ENCODE data around the gene PLXDC2. TPM values are rescaled to one million over a fixed set of nuclear protein-coding genes. Genes with fewer than 3 reads are reported as not detected.

The PLXDC2 gene
- polyA plus RNA-seq, 2 of the 4 experiments (the other 2 are of a cell fraction) = 0.08 to 0.09 TPM

GRCh38 chr10:20157314-20157713, 341.1 kb downstream of the PLXDC2 start:
- TF ChIP-seq TFCP2L1 (CRISPR knock-in tag; IDR thresholded peaks at IDR 0.05) (no peak), E2F6 (IDR thresholded peaks at IDR 0.05; ENCODE audit: borderline replicate concordance, low read depth) (no peak), HEYL (CRISPR knock-in tag; IDR thresholded peaks at IDR 0.05) (no peak), CEBPB (IDR thresholded peaks at IDR 0.05) (no peak), BCL3 (IDR thresholded peaks at IDR 0.05) (no peak), HOXB13 (CRISPR knock-in tag; IDR thresholded peaks at IDR 0.05; ENCODE audit: low read depth) (no peak), HMGXB4 (CRISPR knock-in tag; IDR thresholded peaks at IDR 0.05; ENCODE audit: borderline replicate concordance) (no peak), NR3C1 (IDR thresholded peaks at IDR 0.05) (no peak)
- DNase-seq (ENCODE audit: low read depth in 1 of 2, low spot score in 1 of 2) = no peak
- ChIA-PET POLR2A (no interaction called here), CTCF (interaction anchor here (1.2 to 1.5 kb wide), 2 partner anchors 22 to 50 kb away, joined by 3 read pairs; no protein-coding TSS in a partner anchor)
- Histone ChIP-seq H3K27ac (no peak overlapping the region), H3K4me3 (no peak overlapping the region), H3K9me3 (no peaks in the 10 kb centered on the region), H3K4me1 (no peaks in the 10 kb centered on the region), H3K4me2 (no peak overlapping the region)
- WGBS (ENCODE audit: missing lambda C conversion rate) = 86% methylated on average over 1 of the region's 1 CpG
- ATAC-seq = no peak
- no peak for FAIRE-seq

GRCh38 chr10:20158086-20158485, 341.9 kb downstream of the PLXDC2 start:
- Histone ChIP-seq H3K4me1 (no peaks in the 10 kb centered on the region), H3K4me2 (no peak overlapping the region), H3K9me3 (no peaks in the 10 kb centered on the region), H3K4me3 (no peak overlapping the region), H3K27ac (no peak overlapping the region)
- 7% methylated on average over 4 of the region's 4 CpGs for whole genome bisulfite sequencing (ENCODE audit: missing lambda C conversion rate)
- ATAC-seq = no peak
- DNase-seq (ENCODE audit: low read depth in 1 of 2, low spot score in 1 of 2) = no peak
- TF ChIP-seq MYC (IDR thresholded peaks at IDR 0.05; ENCODE audit: borderline replicate concordance, low read length) = no peak
- no peak for TF ChIP-seq HDAC2 (IDR thresholded peaks at IDR 0.05)
- no peak for TF ChIP-seq ZNF302 (CRISPR knock-in tag; IDR thresholded peaks at IDR 0.05)
- no peak for TF ChIP-seq ZC3H11A (IDR thresholded peaks at IDR 0.05)
- no peak for TF ChIP-seq PBX3 (IDR thresholded peaks at IDR 0.05)
- TF ChIP-seq ZFP36 (IDR thresholded peaks at IDR 0.05; ENCODE audit: borderline replicate concordance, partially characterized antibody) = no peak
- TF ChIP-seq CTCF (IDR thresholded peaks at IDR 0.05) = no peak
- TF ChIP-seq MAX (IDR thresholded peaks at IDR 0.05) = no peak
- no peak for TF ChIP-seq JUN (IDR thresholded peaks at IDR 0.05)
- no peak for TF ChIP-seq EHMT2 (IDR thresholded peaks at IDR 0.05; ENCODE audit: low read depth)
- POLR2A ChIA-PET = no interaction called here
- no peak for FAIRE-seq
- CTCF ChIA-PET = interaction anchor here (0.6 to 1.5 kb wide), 2 partner anchors 21 to 366 kb away, joined by 3 read pairs; no protein-coding TSS in a partner anchor

Measured in A549 (cell line).